HG03457 (cell line): Measurements from ENCODE around the gene PRSS50.
"Not testable (repeated sequence)": the region's sequence is repeated elsewhere in the genome, so short reads cannot be mapped to it uniquely, and the experiment has no call there.

Experiments used
- ATAC-seq: cut with Tn5 transposase; IDR thresholded peaks from one replicate; pipeline ENCODE4 v1.9.1; 2021; ENCODE audit warnings: moderate number of reproducible peaks; ENCODE audit not compliant: unreplicated experiment

PRSS50 gene, protein sequence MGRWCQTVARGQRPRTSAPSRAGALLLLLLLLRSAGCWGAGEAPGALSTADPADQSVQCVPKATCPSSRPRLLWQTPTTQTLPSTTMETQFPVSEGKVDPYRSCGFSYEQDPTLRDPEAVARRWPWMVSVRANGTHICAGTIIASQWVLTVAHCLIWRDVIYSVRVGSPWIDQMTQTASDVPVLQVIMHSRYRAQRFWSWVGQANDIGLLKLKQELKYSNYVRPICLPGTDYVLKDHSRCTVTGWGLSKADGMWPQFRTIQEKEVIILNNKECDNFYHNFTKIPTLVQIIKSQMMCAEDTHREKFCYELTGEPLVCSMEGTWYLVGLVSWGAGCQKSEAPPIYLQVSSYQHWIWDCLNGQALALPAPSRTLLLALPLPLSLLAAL

DNA sequence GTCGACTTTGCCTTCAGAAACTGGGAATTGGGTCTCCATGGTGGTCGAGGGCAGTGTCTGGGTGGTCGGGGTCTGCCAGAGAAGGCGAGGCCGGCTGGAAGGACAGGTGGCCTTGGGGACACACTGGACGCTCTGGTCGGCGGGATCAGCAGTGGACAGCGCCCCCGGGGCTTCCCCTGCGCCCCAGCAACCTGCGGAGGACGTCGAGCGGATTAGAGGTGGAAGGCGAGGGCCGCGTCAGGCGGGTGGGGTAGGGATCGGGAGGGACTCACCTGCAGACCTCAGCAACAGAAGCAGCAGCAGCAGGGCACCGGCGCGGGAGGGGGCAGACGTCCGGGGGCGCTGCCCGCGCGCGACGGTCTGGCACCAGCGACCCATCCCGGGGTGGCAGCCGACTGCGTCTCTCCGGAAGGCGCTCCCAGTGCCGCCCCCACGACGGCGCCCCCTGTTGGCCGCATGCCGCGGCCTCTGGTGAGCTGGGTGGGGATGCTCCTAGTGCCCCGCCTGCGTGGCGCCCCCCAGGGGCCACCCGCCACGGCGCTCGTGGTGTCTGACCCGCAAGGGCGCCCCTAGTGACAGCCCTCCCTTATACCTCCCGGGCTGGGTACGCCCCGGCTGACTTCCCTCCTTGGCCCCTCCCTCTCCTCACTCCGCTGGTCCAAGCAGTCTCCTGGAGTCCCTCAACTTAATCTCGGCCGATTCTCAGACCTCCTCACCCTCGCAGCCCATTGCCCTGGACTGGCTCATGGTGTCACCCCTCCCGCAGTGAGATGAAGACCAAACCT lies at the start of gene PRSS50:
Gene PRSS50, minus strand, starts transcription at position 423 of the 785 bp plus-strand sequence. Its CDS starts 45 bp downstream, at position 378.
- no peak for ATAC-seq

DNA sequence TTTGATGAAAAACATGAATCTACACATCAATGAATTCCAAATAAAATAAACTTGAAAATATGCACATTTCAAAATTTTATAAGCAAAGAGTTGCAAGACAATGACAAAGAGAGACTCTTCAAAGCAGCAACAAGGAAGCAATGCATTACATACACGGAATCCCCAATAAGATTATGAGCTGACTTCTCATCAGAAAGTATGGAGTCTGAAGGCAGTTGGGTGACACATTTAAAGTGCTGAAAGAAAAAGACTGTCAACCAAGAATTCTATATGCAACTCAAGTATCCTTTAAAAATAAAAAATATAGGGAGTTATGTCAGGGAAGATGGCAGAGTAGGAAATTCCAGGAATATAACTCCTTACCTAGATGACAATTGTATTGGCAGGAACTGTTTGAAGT lies 46.5 kb upstream of the PRSS50 start:
- no peak for ATAC-seq

DNA sequence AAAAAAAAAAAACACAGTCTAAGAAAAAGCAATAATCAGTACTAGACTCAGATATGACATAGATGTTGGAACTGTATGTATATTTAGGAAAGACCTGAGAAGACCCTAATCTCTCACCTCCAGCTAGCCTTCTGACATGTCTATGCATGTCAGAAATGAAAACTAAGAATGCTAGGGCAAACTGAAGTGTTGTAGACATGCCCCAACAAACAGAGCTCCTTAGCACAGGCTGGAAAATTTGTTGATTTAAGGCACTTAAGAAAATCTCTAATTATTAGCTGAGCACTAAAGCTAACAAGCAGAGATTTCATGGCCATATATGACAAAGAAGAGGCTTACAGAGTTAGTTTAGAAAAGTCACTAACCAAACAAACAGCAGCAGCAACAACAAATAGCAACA lies 45.5 kb upstream of the PRSS50 start:
- ATAC-seq = no peak

DNA sequence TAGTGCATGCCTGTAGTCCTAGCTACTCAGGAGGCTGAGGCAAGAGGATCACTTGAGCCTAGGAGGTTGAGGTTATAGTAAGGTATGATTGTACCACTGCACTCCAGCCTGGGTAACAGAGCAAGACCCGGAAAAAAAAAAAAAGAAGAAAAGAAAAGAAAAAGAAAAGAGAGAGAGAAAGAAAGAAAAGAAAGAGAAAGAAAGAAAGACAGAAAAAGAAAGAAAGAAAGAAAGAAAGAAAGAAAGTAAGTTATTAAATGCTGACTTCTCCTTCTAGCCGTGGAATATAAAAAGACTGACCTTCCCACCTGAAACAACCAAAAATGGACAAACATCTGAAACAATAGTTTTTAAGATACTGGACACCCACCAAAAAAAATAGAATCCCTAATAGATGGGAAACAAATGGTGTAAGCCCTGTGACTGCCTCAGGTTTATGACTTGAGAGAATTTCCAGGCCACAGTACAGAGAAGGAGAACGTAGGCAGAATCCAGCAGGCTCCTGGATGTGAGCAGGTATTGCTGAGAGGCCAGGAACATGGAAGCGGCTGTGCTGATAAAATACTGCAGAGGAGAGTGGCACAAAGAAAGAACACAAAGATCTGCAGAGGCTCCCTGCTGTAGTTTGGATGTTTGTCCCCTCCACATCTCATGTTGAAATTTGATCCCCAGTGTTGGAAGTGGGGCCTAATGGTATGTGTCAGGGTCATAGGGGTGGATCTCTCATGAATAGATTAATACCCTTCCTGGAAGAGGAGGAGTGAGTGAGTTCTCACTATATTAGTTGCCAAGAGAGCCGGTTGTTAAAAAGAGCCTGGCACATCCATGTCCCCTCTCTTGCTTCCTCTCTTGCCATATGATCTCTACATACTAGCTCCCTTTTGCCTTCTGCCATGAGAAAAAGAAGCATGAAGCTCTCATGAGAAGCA lies 41.8 kb upstream of the PRSS50 start:
- ATAC-seq = no peak

DNA sequence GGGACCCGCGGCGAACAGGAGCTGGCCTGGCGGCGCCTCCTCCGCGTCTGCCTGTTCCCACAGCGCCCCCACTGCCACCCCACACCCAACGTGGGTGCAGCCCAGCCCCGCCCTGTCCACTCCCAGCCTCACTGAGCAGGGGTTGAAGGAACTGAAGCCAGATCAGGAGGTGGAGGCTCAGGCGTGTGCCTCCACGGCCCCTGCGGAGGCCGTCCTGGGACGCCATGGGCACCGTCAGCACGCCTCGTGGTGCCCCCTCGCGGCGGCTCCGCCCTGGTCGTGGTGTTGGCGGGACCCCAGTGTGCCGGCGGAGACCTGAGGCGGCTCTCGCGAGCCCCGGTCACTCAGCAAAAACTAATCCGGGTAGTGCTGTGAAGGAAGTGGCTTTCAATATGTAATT lies 39.0 kb upstream of the PRSS50 start:
- no peak for ATAC-seq

DNA sequence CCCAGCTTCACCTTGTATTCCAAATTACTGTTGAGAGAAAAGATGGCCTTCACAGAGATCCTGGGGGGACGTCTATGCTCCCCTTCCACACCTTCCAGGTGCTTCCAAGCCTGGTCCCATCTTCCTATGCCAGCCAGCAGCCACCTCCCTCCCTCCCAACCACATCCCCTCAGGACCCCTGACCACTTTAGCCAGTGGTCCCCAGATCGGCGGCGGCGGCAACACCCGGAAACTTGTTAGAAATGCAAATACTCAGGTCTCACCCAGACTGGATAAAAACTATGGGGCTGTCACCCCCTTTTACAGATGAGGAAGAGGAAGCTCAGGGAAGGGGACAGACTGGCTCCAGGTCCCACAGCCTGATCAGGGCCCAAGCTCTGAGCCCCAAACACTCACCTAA lies 38.0 kb upstream of the PRSS50 start:
- ATAC-seq = no peak

DNA sequence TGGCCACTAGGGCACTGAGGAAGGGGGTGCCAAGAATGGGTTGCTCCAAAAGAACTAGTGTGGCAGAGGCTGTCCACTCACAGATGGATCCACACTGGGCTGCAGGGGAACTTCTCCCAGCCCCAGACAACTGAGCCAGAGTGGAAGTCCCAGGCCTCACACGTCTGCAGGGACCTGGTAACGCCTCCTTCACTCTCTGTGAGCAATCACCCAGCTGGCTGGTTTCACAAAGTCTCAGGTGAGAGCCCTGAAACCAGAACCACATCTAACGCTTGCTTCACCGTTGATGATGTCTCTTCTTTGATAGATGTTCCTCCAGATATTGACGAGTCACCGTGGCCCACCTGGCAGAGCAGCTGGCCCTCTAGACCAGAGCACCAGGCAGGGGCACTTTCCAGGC lies 35.5 kb upstream of the PRSS50 start:
- ATAC-seq = not testable (repeated sequence)

DNA sequence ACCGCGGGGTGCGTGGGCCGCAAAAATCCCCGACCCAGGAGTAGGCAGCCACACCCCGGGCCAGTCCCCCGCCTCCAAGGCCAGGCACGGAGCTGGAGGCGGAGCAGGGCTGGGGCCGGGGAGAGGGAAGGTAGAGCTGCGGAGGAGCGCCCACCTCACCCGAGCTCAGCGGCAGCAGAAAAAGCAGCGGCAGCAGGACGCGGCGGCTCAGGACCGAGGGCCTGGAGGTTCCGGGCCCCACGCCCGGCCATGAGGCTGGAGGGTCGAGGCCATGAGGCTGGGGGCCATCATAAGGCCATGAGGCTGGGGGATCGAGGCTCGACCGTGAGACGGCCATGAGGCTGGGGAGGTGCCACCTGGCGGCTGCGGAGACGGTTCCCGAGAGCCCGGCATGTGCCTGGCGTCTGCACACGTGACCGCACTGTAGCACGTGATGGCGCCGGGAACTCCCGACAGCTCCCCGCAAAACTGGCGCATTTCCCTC lies 32.9 kb upstream of the PRSS50 start:
- ATAC-seq = no peak

DNA sequence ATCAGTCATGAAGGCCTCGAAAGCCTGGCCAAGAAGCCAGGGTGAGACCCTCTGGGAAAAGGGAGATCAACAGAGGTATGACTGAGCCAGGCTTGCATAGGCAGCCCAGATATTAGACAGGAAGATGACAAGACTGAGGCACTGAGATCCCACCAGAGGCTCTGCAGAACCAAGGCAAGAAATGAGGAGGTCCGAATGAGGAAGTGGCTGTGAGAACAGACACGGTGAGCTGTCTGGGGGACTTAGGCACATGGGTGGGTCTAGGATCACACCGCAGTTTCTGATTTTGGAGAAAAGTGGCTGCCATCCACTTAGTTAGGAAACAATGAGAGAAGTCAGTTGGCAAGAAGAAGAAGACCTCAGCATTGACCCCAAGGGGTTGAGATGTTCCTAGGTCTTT lies 31.5 kb upstream of the PRSS50 start:
- ATAC-seq = no peak

DNA sequence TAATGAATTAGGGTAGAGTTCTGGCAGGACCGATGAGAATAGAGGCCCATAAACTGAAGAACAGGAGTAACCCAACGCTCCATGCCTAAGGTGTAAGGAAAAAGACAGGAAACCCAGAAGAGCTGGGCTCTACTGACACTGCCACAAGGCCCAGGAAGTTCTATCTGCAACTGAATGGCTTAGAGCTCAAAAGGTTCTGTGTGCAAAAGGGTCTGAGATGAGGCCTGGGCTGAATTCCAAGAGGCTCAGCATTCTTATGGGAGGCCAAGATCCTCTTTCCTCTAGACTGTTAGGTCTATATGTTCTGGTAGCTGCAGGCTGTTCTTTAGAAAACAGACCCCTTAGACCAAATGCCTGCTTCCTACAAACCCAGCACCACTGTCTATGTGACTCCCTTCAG lies 30.5 kb upstream of the PRSS50 start:
- ATAC-seq = no peak

DNA sequence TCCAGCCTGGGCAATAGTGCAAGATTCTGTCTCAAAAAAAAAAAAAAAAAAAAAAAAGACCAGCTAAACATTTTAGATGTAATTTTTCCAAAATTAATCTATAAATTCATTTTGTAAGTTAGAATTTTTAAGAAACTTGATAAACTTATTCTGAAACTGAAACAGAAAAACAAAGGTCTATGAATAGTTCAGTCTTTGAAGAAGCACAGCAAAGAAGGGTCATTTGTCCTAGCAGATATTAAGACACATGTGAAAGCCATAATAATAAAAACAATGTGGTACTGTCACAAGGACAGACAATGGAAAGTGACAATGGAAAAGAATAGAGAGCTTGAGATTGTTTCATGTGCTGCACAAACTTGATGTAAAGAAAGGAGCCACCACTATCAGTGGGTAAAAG lies 29.0 kb upstream of the PRSS50 start:
- no peak for ATAC-seq

DNA sequence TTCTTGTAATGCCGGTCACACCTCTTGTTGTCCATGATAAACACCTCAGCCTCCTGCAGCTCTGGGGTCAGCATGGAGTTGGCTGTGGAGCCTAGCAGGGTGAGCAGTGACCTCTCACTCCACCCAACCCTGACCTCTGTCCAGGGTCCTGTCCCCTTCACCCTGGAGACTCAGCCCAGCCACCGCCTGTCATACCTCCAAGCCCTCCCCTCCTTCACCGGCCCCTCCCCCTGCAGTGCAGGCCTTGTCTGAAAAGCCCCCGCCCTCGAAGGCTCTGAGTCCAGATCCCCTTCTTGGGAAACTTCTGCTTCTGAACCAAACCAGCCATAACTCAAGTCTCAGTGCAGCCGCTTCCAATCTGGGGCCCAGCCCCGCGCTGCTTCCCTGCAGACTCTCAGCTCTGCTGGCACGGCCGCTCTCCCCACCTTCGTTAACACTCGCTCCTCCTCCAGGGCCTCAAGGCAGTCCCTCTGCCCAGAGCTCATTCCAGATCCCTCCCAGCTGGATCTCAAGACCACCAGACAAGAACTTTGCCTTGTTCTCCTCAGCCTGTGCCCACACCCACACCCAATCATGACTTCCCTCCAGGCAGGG lies 25.4 kb upstream of the PRSS50 start:
- no peak for ATAC-seq

DNA sequence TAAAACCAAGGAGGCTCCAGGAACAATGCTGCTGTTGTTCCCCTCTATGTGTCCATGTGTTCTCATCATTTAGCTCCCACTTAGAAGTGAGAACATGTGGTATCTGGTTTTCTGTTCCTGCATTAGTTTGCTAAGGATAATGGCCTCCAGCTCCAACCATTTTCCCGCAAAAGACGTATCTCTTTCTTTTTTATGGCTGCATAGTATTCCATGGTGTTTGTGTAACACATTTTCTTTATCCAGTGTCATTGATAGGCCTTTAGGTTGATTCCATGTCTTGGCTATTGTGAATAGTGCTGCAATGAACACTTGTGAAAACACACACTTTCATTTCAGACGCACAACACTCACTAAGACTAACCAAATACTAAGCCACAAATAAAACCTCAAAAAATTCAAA lies 21.9 kb upstream of the PRSS50 start:
- not testable (repeated sequence) for ATAC-seq

DNA sequence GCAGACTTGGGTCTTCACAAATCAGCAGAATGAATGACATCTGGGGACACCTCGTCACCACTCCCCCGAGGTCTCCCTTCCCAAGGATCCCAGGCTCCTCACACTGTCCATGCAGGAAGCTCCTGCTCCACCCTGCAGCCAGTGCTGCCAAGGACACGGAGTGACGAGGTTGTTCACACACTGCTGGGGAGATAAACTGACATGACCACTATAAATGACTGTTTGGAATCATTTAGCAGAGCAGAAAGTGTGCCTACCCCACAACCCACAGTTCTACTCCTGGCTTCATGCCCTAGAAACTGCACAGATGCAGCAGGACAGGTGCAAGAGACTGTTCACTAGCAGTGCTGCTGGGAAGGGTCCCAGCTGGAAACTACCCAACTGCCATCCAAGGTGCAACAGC lies 19.7 kb upstream of the PRSS50 start:
- ATAC-seq = no peak

DNA sequence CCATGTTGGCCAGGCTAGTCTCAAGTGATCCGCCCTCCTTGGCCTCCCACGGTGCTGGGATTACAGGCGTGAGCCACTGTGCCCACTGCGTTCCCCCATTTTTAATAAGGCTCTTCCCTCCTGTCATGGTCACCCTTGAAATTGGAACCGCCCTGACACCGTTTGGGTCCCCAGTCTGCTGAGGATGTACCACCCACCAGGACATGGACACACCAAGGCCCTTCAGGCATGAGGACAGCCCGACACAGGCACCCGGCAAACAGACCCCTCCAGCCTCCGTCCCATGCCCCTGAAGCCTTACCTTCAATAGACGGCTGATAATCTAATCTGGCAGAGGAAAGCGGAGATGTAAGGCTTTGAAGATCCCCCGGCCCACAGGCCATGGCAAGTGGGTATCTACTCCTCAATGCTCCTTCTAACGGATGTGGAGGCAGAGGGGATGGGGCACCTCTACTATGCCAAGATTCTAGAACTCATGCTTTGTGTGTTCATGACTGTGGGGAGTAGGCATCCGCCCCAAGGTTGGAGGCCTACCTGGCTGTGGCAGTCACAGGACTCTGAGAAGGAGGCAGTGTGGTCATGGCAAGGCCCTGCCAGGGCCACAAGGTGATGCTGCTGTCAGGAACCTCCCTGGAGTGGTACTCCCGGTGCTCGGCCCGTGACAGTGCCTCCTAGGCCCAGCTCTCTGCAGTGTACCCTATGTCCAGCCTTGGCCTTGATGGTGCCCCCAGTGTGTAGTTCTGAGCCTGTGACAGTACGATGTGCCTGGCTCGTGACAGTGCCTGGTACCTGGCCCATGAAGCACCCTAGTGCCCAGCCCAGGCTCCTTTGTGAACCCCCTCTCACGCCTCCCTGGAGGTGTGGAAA lies 18.6 kb upstream of the PRSS50 start:
- ATAC-seq = no peak

DNA sequence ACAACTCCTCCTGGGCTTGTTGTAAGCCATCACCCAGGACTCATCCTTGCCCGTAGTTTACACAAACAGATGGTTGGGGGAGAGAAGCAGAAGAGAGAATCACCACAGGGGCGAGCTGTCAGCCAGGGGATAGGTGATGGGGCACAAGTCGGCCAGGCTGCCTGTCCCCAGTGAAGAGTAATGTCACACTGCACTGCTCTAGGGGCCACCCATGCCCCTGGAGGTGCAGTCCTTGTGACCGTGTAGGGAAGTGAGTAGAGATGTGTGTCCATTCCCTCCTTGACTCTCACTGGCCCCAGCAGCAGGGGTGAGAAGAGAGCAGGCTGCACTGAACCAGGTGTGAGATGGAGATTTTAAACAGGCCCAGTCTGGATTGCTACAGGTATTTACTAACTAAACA lies 17.1 kb upstream of the PRSS50 start:
- ATAC-seq = no peak

DNA sequence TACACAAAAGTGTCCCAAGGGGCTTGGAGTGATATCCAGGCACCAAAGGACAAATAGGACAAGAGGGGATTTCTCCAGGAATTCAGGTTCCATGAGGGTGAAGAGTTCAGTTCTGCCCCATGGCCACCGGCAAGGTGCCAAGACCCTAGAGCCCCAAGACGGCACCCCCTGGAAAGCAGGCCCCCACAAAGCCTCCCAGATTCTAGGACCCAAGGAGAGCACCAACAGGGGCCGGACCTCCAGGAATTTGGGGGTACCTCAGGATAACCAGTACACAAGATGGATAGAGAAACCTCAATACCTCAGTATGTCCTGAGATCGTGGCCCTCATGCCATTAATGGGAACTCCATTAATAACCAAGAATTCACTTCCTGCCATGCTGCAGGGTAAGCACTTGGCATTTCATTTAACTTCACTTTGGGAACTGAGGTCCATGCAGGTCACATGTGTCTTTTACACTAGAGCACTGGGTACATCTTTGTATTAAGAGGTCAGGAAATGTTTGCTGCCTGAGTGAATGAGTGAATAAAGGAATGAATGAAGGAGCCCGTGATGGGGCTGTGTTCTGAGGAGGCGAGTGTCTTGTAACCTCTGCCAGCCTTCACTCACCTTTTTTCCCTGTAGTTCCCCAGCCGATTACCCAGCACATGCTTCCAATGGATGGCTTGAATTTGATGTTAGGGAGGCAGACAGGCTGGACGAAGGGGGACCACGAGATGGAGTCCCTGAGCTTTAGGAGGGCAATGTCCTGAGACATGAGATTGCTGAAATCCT lies 15.5 kb upstream of the PRSS50 start:
- ATAC-seq = no peak

DNA sequence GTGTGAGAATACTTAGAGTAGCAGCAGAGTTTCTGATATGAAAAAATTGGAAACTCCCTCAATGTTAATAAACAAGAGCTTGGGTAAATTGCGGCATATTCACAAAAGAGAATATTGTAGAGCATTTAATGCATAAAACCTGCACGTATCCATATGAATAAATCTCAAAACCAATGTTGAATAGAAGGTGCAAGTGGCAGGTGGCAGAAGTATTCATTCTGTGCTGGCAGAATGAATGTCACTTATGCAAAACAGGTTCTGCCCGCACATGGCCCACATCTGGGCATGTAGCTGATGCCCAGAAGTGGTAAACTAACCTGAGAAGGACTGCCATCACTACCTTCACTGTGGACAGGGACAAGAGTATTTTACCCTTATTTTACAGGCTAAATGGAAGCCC lies 14.1 kb upstream of the PRSS50 start:
- no peak for ATAC-seq

DNA sequence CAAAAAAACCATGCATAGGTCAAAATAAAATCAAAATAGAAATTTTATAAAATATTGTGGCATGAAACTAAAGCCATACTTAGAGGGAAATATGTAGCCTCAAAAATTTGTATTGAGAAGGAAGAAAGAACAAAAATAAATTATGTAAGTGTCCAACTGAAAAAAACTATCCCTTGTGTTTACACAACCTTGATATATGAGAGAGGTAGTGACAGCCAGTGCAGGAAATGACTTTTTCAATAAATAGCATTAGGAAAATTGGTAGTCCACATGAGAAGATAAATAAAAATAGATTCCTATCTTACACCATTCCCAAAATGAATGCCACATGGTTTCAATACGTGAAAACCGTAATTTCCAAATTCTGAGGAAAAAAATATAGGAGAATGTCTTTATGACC lies 13.2 kb upstream of the PRSS50 start:
- ATAC-seq = no peak
